Gastrocnemius medialis (tissue), 4 donors: ENCODE measurements around the gene COL3A1.

ENCODE experiments used
- CTCF ChIP-seq, 5 experiments: fragments of 450-650 bp in 3 of 5; fragments of 200-600 bp in 2 of 5; sonication (generic) in 2 of 5; IDR thresholded peaks in 4 of 5; conservative IDR thresholded peaks in 1 of 5; 1 replicate in 4 of 5; 2 replicates in 1 of 5; pipeline ENCODE4 v1.5.1; 2016 to 2019; ENCODE audit warnings: antibody characterized with exemption in 5 of 5, mild to moderate bottlenecking in 3 of 5, moderate library complexity in 3 of 5
- POLR2A ChIP-seq, 2 donors: fragments of 450-650 bp; IDR thresholded peaks; one replicate each; pipeline ENCODE4 v1.6.1; 2017; ENCODE audit warnings: antibody characterized with exemption in 2 of 2, mild to moderate bottlenecking in 2 of 2, moderate library complexity in 2 of 2

- TF ChIP-seq CTCF (IDR thresholded peaks at IDR 0.05 in 4 of 5, conservative IDR thresholded peaks at IDR 0.05 in 1 of 5) (no peak), POLR2A (IDR thresholded peaks at IDR 0.05) (no peak)
Measured at GRCh38 chr2:189008555-189009262, 34.5 kb downstream of the COL3A1 start.
